ENCODE data around the gene NDRG4.

GRCh38 chr16:58499092-58499511 lies 841 bp upstream of the NDRG4 start:
- TF ChIP-seq CTCF (IDR thresholded peaks at IDR 0.05): no peak
- no peak for TF ChIP-seq POLR2A (IDR thresholded peaks at IDR 0.05)
- TF ChIP-seq POLR2AphosphoS5 (IDR thresholded peaks at IDR 0.05): no peak

Measured in gastroesophageal sphincter (tissue), 3 donors.